DMS79 (cell line): ENCODE measurements around the gene MFSD6.
"Not testable (repeated sequence)": the region's sequence is repeated elsewhere in the genome, so short reads cannot be mapped to it uniquely, and the experiment has no call there.

Source experiments
- DNase-seq: peaks from one replicate; lab custom pipeline; 2025; lab: John Stamatoyannopoulos, UW

The MFSD6 gene

GRCh38 chr2:190465060-190465459, 56.9 kb downstream of the MFSD6 start:
- DNase-seq: no peak

DNA sequence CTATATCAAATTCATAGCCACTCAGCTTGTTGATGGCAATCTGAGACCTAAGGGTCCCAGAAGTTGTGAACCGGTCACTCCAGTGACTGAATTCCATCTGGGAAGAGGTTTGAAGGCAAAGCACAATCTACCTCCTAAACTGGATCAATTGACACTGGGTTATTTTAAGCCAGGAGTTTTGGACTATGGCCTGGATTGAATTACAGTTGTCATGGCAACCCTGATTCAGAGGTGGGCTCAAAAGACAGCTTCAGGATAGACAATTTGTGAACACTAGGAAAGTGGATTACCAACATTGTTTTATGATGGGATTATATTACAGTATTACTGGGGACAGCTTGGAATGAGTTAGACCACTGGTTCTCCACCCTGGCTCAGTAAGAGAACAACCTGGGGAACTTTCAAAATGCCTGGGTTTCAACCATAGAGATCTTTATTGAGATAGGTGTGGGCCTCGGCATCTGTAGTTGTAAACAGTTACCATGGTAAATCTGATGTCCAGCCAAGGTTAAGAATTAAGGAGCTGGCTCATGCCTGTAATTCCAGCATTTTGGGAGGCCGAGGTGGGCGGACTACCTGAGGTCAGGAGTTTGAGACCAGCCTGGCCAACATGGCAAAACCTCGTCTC, 58.8 kb downstream of the MFSD6 start:
- peak; percentile 25 for DNase-seq

DNA sequence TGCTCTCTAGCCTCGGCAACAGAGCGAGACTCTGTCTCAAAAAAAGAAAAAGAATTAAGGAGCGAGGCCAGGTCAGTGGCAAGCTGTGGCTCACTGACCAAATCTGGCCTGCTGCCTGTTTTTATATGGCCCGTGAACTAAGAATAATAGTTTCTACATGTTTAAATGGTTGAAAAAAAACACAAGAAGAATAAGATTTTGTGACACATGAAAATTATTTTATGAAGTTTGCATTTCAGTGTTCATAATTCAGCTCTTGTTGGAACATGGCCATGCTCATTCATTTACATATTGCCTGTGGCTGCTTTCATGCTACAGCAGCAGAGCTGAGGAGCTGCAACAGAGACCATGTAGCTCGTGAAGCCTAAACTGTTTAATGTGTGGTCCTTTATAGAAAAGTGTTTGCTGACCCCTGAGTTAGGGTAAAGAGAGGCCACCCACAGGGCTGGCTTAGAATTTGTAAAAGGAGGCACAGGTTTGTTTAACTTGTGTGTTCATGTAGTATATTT, 59.5 kb downstream of the MFSD6 start:
- DNase-seq: peak; percentile 95

DNA sequence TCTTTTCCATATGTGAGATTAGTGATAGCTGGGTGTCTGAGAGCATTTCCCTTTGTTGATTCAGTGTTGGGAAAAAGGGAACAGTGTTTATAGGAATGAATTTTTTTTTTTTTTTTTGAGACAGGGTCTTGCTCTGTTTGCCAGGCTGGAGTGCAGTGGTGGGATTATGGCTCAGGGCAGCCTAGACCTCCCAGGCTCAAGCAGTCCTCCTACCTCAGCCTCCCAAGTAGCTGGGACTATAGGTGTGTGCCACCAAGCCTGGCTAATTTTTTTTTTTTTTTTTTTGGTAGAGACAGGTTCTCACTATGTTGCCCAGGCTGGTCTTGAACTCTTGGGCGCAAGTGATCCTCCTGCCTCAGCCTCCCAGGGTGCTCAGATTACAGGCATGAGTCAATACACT, 60.2 kb downstream of the MFSD6 start:
- DNase-seq: not testable (repeated sequence)

DNA sequence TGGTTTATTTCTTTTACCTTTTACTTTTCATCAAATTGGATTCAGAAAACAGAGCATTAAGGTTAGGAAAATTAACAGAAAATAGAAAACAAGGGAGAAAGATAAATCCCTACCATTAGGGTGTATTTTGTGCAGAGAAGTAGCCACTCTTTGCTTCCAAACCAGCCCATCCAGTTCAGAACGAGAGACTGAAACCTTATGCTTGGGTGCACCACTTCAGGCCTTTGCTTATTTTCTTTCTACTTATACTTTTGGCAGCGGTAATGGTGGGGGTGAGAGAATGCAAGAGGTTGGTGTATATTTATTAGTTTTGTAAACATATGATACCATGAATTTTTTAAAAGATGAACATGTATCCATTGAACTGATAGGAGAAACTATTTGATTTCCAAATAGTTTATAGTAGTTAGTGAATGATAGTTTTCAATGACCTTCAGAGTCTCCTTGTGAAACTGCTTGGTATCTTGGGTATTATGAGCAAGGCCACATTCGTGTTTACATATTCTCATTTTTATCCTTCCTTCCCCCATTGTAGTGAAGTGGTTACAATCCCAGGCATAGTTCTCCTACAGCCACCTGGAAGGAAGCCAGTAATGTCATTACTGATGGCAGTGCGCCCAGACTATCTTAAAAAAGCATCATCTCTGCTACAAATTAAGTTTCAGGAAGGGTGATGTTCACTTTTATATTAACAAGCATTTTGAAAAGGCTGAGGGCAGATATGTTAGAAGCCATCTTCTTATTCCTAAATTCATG, 60.8 kb downstream of the MFSD6 start:
- DNase-seq: peak; percentile 95

DNA sequence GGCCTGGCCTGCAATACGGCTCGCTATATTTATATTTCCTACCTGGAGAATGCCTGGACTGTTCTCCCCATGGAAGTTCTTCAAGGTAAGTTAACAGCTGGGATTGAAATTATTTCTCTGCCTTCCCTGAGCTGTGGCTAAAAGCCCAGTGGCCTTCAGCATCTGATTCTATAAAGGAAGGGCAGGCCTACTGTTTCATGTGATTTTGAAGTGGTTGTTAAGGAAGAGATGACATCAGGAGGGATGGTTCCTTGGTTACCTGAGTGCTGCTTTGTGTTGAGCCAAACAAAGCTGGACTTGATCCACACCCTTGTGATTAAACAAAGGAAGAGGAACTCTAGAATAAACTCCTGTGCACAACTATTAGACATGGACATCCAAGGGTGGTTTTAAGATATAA, 61.6 kb downstream of the MFSD6 start:
- peak; percentile 96 for DNase-seq

- peak; percentile 4 for DNase-seq
Observed at GRCh38 chr2:190470256-190470826, 62.2 kb downstream of the MFSD6 start.

GRCh38 chr2:190477661-190478454, 69.7 kb downstream of the MFSD6 start:
- DNase-seq: peak; percentile 70

GRCh38 chr2:190478572-190479195, 70.5 kb downstream of the MFSD6 start:
- DNase-seq: no peak

DNA sequence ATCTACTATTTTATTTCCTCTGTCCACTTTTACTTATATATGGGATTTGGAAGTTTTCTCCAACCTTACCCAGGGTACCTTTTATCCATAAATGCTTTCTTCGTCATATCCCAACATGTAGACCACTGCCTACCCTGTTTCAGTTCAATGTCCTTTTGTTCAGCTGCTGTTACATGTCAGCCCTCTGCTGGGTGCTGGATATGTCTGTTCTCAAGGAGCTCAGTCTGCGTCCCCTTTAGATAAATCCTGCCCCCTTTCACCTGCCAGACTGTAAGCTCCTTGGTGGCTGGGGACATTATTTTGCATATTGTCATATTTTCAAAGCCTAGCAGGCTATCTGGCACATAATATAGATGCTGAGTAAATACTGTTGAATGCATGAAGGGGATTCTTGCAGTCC, 73.2 kb downstream of the MFSD6 start:
- DNase-seq: no peak

DNA sequence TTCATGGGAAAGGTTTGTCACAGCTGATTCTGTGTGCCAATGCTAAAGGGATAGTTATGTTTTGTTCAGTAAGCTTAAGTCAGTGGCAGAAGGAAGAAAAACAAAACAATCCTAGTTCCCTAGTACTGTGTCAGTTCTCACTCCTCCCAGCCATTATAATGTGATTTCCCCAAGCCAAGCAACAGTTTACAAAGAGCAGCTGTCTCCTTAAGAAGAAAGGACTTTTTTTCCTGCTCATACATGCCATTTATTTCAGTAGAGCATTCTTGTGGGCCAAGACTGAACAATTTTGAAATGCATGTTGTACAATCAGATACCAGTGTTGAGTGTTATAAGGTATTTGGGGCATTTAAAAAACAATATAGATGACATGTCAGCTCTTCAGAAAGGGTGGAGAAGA, 74.3 kb downstream of the MFSD6 start:
- no peak for DNase-seq

- DNase-seq: no peak
Observed at GRCh38 chr2:190486037-190486623, 78.0 kb downstream of the MFSD6 start.

GRCh38 chr2:190488516-190489233, 80.5 kb downstream of the MFSD6 start:
- DNase-seq: no peak

DNA sequence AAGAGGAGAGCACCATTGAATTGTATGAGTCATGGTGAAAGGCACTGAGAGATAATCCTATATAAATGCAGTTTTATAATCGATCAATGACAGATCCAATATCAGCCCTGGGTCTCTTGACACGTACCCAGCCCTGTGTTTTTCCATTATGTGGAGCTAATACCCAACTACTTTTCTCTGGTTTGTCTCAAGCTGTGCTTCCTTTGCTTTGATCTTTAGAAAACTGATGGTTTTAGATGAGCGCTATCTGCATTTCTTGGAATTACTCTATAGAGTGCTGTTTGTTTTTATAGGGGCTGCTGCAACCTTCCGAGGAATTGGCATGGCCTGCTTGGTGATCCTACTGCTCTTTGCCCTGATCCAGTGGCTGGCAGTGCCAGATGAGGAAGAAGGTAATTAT, 81.3 kb downstream of the MFSD6 start:
- no peak for DNase-seq

GRCh38 chr2:190490502-190490901, 82.3 kb downstream of the MFSD6 start:
- no peak for DNase-seq

GRCh38 chr2:190493095-190493494, 84.9 kb downstream of the MFSD6 start:
- DNase-seq: no peak

DNA sequence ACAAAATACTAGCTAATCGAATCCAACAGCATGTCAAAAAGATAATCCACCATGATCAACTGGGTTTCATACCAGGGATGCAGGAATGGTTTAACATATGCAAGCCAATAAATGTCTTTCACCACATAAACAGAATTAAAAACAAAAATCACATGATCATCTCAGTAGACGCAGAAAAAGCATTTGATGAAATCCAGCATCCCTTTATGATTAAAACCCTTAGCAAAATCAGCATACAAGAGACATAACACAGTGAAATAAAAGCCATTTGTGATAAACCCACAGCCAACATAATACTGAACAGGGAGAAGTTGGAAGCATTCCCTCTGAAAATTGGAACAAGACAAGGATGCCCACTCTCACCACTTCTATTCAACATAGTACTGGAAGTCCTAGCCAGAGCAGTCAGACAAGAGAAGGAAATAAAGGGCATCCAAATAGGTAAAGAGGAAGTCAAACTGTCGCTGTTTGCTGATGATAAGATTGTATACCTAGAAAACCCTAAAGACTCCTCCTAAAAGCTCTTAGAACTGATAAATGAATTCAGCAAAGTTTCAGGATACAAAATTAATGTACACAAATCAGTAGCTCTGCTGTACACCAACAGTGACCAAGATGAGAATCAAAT, 86.6 kb downstream of the MFSD6 start:
- not testable (repeated sequence) for DNase-seq

GRCh38 chr2:190497428-190497827, 89.3 kb downstream of the MFSD6 start:
- no peak for DNase-seq

DNA sequence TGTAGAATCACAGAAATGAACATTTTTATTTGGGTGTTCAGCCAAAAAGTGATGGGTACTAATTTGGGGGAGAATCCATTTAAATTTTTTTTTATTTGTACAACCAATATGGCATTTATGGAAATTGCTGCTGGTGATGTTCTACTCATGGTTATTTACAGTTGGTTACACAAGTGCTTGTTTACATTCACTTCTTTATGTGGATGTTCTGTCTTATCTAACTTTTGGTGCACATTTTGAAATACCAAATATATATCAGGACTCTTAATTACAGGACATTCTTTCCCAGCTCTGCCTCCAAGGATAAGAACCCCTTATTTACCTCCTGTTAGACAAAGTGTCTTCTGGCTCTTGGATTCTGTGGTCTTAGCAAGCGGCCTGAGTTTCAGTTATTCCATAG, 91.1 kb downstream of the MFSD6 start:
- DNase-seq: no peak

GRCh38 chr2:190500054-190500502, 91.9 kb downstream of the MFSD6 start:
- no peak for DNase-seq
